8988T (cell line): ENCODE data around the gene S100A1.
"Not testable (repeated sequence)": the region's sequence is repeated elsewhere in the genome, so short reads cannot be mapped to it uniquely, and the experiment has no call there.

Experiments
- DNase-seq: peaks from one replicate; pipeline ENCODE4 v3.0.0; 2011

Gene S100A1

DNA sequence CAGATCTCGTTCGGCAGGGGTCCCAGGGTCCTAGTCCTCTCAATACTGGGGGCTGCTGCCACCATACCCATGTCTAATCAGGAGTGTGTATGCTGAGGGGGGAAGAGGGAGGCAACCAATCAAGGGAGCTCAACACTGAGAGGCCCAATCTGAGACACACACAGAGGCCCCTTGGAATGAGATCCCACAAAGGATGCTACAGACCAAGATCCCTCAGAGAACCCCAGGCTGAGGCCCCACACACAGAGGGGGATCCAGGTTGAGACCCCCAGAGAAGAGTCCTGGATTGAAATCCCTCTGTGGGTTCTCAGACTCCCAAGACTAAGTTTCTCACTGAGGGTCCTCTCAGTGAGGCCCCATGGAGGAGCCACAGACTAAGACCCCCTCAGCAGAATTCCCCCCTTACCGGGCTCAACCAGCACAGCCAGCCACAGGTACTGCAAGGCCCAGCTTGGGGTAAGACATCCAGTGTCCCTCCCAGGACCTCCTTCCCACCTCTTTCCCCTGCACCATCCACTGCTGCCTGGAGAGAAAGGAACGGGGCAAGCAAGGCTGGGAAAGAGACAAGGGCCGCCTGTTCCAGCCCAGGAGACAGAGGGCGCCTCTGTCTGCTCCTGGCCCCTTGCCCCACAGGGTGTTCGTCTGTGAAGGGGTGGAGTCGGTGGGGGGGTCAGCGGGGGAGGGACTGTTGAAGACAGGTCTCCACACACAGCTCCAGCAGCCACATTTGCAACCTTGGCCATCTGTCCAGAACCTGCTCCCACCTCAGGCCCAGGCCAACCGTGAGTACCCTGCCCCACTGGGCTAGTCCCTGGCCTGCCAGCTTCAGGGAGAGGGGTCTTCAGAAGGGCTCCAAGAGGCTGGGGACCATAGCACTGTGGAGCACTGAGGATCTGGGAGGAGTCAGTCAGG, at the start of gene S100A1:
Gene S100A1 (plus strand): TSS at position 720 of the 912 bp plus-strand sequence. CDS start 2,088 bp downstream, outside the sequence.
- DNase-seq, result no peak

DNA sequence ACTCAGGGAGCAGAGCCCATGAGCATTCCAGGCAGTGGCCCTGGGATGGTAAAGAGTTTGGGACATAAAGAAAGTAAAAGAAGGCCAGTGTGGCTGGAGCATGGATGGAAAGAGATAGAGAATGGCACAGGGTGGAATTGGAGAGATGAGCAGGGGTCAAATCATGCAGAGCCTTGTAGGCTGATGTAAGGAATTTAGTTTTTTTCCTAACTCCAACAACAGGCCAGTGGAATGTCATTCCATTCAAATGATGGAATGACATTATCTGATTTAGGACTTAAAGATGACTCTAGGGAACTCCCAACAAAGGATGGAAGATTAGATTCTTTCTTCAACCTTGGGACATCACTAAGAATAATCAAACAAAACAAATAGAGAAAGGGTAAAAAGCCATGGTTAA, 49.7 kb upstream of the S100A1 start:
- no peak for DNase-seq

- DNase-seq, result no peak
Measured at GRCh38 chr1:153578936-153579335, 49.3 kb upstream of the S100A1 start.

DNA sequence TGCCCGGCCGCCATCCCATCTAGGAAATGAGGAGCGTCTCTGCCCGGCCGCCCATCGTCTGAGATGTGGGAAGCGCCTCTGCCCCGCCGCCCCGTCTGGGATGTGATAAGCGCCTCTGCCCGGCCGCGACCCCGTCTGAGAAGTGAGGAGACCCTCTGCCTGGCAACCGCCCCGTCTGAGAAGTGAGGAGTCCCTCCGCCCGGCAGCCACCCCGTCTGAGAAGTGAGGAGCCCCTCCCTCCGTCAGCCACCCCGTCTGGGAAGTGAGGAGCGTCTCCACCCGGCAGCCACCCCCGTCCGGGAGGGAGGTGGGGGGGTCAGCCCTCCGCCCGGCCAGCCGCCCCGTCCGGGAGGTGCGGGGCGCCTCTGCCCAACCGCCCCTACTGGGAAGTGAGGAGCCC, 45.4 kb upstream of the S100A1 start:
- DNase-seq, result not testable (repeated sequence)

- not testable (repeated sequence) for DNase-seq
Measured at GRCh38 chr1:153583514-153583913, 44.7 kb upstream of the S100A1 start.

GRCh38 chr1:153583976-153584375, 44.3 kb upstream of the S100A1 start:
- DNase-seq, result no peak

GRCh38 chr1:153585006-153585405, 43.2 kb upstream of the S100A1 start:
- DNase-seq, result no peak

GRCh38 chr1:153586347-153586746, 41.9 kb upstream of the S100A1 start:
- no peak for DNase-seq

DNA sequence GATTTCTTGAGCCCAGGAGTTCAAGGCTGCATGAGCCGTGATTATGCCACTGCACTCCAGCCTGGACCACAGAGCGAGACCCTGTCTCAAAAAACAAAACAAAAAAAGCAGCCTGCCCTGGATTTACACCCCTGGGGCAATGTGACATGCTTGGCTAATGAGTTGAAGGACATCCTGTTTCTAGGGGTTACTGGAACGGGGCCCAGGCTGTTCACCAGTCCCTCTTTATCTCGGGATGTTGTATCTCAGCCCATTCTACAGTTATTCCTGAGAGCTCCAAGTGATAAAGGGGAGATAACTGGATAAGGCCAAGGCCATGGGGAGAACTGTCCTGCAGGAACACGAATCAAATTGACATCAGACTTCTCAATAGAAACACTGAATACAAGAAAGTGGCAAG, 40.9 kb upstream of the S100A1 start:
- DNase-seq, result no peak

DNA sequence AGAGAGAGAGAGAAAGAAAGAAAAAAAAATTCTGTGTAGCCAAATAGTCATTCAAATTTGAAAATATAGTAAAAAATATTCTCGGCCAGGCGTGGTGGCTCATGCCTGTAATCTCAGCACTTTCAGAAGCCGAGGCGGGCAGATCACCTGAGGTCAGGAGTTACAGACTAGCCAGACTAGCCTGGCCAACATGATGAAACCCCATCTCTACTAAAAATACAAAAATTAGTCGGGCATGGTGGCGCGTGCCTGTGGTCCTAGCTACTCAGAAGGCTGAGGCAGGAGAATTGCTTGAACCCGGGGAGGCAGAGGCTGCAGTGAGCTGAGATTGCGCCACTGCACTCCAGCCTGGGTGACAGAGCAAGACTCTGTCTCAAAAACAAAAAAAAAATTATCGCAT, 40.2 kb upstream of the S100A1 start:
- DNase-seq, result not testable (repeated sequence)

- DNase-seq, result no peak
Measured at GRCh38 chr1:153588482-153588881, 39.8 kb upstream of the S100A1 start.

- no peak for DNase-seq
Measured at GRCh38 chr1:153592748-153593147, 35.5 kb upstream of the S100A1 start.

GRCh38 chr1:153597206-153597605, 31.0 kb upstream of the S100A1 start:
- DNase-seq, result no peak

- DNase-seq, result no peak
Measured at GRCh38 chr1:153598309-153599172, 29.7 kb upstream of the S100A1 start.

GRCh38 chr1:153599847-153600246, 28.4 kb upstream of the S100A1 start:
- DNase-seq, result no peak

DNA sequence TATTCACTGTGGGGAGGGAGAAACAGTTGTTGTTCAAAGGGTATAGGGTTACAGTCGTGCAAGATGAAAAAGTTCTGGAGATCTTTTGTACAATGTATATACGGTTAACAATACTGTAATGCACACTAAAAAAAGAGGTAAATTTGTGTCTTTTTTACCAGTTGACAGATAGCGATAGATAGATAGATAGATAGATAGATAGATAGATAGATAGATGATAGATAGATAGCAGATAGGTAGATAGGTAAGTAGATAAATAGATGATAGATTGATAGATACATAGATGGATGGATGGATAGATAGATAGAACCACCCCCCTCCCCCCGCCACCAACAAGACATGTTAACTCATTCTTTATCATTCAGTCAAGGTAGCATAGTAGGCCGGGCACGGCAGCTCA, 25.5 kb upstream of the S100A1 start:
- DNase-seq, result no peak

DNA sequence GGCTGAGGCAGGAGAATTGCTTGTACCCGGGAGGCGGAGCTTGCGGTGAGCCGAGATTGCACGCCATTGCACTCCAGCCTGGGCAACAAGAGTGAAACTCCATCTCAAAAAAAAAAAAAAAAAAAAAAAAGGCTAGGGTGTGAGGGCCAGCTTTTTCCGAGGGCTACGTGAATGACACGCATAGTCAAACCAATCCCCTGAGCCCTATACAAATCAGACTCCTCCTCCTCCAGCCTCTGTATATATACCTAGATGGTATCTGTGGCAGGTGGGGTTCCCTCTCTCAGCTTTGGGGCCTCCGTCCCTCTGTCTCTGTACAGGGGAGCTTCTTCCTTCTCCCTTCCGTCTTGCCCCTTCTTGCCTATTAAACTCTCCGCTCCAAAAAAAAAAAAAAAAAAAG, 22.0 kb upstream of the S100A1 start:
- DNase-seq, result no peak

- no peak for DNase-seq
Measured at GRCh38 chr1:153607381-153607780, 20.9 kb upstream of the S100A1 start.

- no peak for DNase-seq
Measured at GRCh38 chr1:153608089-153608682, 20.0 kb upstream of the S100A1 start.

GRCh38 chr1:153608742-153609584, 19.3 kb upstream of the S100A1 start:
- peak; percentile 86 for DNase-seq

DNA sequence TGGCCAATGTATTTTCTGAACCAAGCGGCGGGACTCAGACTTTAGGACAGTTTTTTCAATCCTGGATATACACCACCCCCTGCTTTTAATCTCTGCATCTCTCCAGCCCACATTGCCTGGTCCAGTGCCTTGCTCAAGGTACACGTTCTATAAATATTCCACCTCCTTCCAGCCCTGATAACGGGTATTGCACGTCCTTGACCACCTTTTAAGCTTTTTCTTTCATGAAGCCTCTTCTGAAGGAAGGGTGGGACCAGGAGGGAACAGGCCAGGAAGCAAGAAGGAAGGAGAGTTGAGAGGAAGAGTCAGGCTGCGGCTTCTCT, 18.7 kb upstream of the S100A1 start:
- no peak for DNase-seq

- DNase-seq, result no peak
Measured at GRCh38 chr1:153610334-153610733, 17.9 kb upstream of the S100A1 start.
